Neuron (in vitro differentiated cells): ENCODE results near the gene SLC22A13.

ENCODE experiments used
- H2AFZ ChIP-seq: one replicate; pipeline ENCODE4 v1.6.1; 2013; ENCODE audit warnings: low read depth, mild to moderate bottlenecking, inconsistent platforms, low read length, moderate library complexity
- H3K27me3 ChIP-seq: one replicate; pipeline ENCODE4 v1.6.1; 2013; ENCODE audit warnings: low read length; ENCODE audit not compliant: insufficient read depth
- H3K36me3 ChIP-seq: one replicate; pipeline ENCODE4 v1.6.1; 2013; ENCODE audit warnings: low read length; ENCODE audit not compliant: insufficient read depth
- H3K4me1 ChIP-seq: one replicate; pipeline ENCODE4 v1.6.1; 2013; ENCODE audit warnings: low read length; ENCODE audit not compliant: insufficient read depth
- H3K4me3 ChIP-seq: 2 replicates; pipeline ENCODE4 v1.5.1; 2013; ENCODE audit warnings: mild to moderate bottlenecking, low read length, moderate library complexity
- H3K9me3 ChIP-seq: one replicate; pipeline ENCODE4 v1.6.1; 2013; ENCODE audit warnings: low read length

The SLC22A13 gene

DNA sequence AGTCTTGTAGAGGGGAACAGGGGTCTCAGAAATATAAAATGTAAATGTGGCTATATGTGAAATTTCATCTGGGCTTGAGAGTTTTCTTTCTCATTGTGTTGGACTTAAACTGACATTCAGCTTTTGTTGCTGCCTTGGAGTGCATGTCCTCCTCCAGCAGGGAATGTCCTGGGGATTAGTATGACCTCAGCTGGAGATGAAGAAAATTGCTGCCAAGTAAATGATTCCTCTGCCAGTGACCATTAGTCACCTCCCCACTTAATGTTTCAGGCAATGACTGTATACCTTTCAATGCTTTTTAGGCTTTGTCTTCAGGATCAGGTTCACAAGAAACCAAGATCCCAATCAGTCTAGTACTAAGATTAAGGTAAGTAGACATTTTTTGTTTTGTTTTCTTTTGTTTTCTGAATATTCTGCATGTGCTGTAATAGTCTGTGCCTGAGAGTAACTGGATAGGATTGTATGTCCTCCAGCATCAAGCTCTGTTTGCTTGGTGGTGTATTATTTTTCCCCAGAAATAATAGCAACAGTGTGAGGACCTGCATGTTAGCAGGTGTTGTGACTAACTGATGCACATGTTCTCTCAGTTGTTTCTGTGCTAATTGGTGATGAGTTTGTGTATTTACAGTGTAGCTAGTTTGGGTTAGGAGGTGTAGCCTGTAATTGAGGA is 18.1 kb upstream of the SLC22A13 start:
- no peaks in the 10 kb centered on the region for H3K9me3 ChIP-seq
- no peak overlapping the region for H2AFZ ChIP-seq
- H3K36me3 ChIP-seq, result peaks cover 56% of the 10 kb centered on the region
- H3K4me1 ChIP-seq, result peaks cover 19% of the 10 kb centered on the region
- no peaks in the 10 kb centered on the region for H3K27me3 ChIP-seq
- no peak overlapping the region for H3K4me3 ChIP-seq

DNA sequence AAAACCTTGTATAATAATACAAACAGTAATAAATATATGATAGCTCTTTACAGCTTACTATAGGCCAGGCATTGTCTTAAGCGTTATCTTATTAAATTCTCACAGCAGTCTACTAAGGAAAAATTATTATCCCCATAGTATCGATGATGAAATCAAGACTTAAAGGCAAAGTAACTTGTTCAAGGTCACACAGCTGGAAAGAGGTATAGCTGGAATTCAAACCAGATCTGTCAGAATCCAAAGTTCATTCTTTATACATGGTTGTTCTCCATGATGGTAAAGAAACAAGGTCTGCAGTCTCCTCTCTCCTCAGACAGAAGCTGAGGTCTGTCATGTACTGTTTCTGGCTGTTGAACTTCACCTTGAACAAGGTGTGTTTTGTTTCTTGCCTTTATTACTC is 15.4 kb upstream of the SLC22A13 start:
- Histone ChIP-seq H2AFZ (no peak overlapping the region), H3K27me3 (no peaks in the 10 kb centered on the region), H3K4me3 (no peak overlapping the region), H3K4me1 (peaks cover 22% of the 10 kb centered on the region), H3K36me3 (peaks cover 71% of the 10 kb centered on the region), H3K9me3 (peaks cover 2% of the 10 kb centered on the region)

- Histone ChIP-seq H3K36me3 (peaks cover 66% of the 10 kb centered on the region), H3K4me1 (peaks cover 22% of the 10 kb centered on the region), H3K9me3 (peaks cover 2% of the 10 kb centered on the region), H3K4me3 (no peak overlapping the region), H2AFZ (no peak overlapping the region), H3K27me3 (no peaks in the 10 kb centered on the region)
These were observed 14.4 kb upstream of the SLC22A13 start for GRCh38 chr3:38251197-38251596.

- Histone ChIP-seq H2AFZ (no peak overlapping the region), H3K36me3 (peaks cover 49% of the 10 kb centered on the region), H3K9me3 (peaks cover 2% of the 10 kb centered on the region), H3K27me3 (no peaks in the 10 kb centered on the region), H3K4me1 (peaks cover 25% of the 10 kb centered on the region), H3K4me3 (no peak overlapping the region)
These were observed 11.9 kb upstream of the SLC22A13 start for GRCh38 chr3:38253704-38254103.

DNA sequence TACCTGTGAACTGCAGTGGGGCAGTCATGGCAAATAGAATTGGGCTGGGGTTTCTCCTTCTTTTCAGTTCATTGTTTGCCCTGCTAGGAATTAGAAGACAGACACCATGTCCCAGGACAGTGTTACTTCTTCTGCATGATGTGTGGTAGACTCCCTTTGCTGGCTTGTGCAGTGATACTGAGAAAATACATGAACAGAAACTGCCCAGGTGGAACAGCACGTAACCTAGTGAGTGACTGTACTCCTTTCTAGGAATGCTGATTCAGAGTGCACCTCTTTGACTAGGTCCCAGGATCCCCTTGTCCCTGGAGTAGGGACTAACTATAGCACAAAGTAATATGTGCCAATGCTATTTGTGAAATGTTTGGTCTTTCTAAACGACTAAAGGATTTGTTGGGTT is 10.7 kb upstream of the SLC22A13 start:
- H3K27me3 ChIP-seq, result no peaks in the 10 kb centered on the region
- H3K36me3 ChIP-seq, result peaks cover 37% of the 10 kb centered on the region
- peaks cover 2% of the 10 kb centered on the region for H3K9me3 ChIP-seq
- H3K4me1 ChIP-seq, result peaks cover 25% of the 10 kb centered on the region
- H3K4me3 ChIP-seq, result no peak overlapping the region
- H2AFZ ChIP-seq, result no peak overlapping the region

DNA sequence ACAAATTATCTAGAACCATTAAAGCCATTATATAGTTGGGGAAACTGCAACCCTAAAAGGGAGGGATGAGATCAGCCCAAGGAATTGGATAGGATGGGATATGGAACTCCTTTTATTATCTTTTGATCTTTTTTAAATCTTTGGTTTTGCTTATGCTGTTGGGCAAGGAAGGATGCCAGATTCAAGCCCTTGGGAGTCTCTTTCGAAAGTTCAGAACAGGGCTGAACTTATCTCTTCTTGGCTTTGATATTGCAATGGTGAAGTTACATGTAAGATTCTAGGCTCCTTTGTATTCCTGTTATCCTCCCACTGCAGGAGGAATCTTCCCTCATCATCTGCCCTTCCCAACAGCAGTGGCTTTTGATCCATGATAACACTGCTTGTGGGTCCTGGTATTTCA is 10.0 kb upstream of the SLC22A13 start:
- Histone ChIP-seq H3K4me3 (no peak overlapping the region), H3K4me1 (peaks cover 25% of the 10 kb centered on the region), H3K27me3 (no peaks in the 10 kb centered on the region), H3K36me3 (peaks cover 30% of the 10 kb centered on the region), H3K9me3 (peaks cover 2% of the 10 kb centered on the region), H2AFZ (no peak overlapping the region)

GRCh38 chr3:38257583-38257982 is 8.0 kb upstream of the SLC22A13 start:
- peaks cover 10% of the 10 kb centered on the region for H3K4me1 ChIP-seq
- H3K4me3 ChIP-seq, result no peak overlapping the region
- peaks cover 5% of the 10 kb centered on the region for H3K9me3 ChIP-seq
- peaks cover 23% of the 10 kb centered on the region for H3K36me3 ChIP-seq
- no peaks in the 10 kb centered on the region for H3K27me3 ChIP-seq
- no peak overlapping the region for H2AFZ ChIP-seq

- Histone ChIP-seq H3K9me3 (peaks cover 3% of the 10 kb centered on the region), H3K36me3 (no peaks in the 10 kb centered on the region), H3K27me3 (no peaks in the 10 kb centered on the region), H2AFZ (no peak overlapping the region), H3K4me1 (peaks cover 20% of the 10 kb centered on the region), H3K4me3 (no peak overlapping the region)
These were observed 5.1 kb upstream of the SLC22A13 start for GRCh38 chr3:38260474-38260873.

- H3K4me3 ChIP-seq, result no peak overlapping the region
- no peaks in the 10 kb centered on the region for H3K36me3 ChIP-seq
- peaks cover 12% of the 10 kb centered on the region for H3K4me1 ChIP-seq
These were observed 1.2 kb upstream of the SLC22A13 start for GRCh38 chr3:38264353-38264771.

DNA sequence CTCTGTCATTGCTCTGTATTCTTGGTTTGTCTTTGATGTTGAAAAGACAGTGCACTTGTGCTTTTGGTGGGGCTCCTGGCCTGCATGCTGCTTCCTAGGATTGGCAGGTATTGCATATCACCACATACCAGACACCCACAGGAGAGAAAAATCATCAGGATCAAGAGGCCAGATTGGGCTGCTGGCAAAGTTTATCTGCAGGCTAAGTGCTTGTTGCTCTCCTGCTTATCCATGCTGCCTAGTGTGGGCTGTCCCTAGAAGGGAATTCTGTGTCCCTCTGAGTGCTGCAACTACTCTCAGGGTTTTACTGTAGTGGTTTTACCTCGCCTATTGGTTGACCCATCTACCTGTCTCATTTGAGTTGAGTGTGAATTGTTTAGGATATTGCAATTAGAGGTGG is 833 bp upstream of the SLC22A13 start:
- H3K9me3 ChIP-seq, result peaks cover 3% of the 10 kb centered on the region
- H3K4me3 ChIP-seq, result no peak overlapping the region
- H2AFZ ChIP-seq, result no peak overlapping the region
- H3K4me1 ChIP-seq, result peaks cover 12% of the 10 kb centered on the region
- no peaks in the 10 kb centered on the region for H3K27me3 ChIP-seq
- H3K36me3 ChIP-seq, result no peaks in the 10 kb centered on the region

More at GRCh38 chr3:38264353-38264771, 1.2 kb upstream of the SLC22A13 start:
- Histone ChIP-seq H3K27me3 (no peaks in the 10 kb centered on the region), H2AFZ (no peak overlapping the region), H3K9me3 (peaks cover 3% of the 10 kb centered on the region)

DNA sequence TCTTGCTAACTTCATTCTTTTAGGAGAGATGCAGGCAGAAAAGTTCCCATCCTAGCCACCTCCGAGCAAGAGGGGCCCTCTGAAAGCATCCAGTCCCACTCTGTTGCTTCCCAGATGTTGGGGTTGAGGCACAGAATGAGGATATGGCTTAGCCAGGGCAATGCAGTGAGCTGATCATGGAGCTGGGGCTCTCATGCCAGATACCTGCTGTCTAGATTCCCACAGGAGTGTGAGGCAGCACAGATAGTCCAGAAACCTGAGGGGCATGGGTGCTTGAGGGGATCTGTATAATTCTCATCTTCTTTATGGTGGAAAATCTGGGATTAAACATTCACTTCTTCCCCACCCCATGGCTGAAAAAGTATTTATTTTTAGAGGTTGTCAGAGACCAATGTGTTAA is 1.2 kb downstream of the SLC22A13 start:
- Histone ChIP-seq H3K4me1 (peaks cover 12% of the 10 kb centered on the region), H3K9me3 (peaks cover 2% of the 10 kb centered on the region), H3K4me3 (no peak overlapping the region), H3K36me3 (no peaks in the 10 kb centered on the region), H3K27me3 (no peaks in the 10 kb centered on the region), H2AFZ (no peak overlapping the region)

DNA sequence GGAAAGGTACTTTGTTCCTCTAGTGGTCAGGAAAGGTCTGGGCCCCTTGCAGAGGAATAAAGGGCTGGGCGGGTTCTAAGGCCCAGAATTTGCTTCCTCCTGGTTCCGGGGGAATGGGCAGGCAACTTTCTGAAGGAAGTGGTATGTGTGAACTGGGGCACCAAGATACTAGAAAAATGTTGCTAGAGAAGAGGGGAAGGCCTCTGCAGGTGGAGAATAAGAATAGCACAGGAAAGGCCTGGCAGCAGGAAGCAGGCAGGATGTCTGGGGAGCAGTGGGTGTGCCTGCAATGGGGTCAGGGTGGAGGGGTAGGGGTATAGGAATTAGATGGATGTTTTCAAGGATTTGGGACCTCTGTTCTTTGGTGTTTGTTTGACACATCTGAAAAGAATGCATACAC is 2.0 kb downstream of the SLC22A13 start:
- H3K36me3 ChIP-seq, result no peaks in the 10 kb centered on the region
- no peaks in the 10 kb centered on the region for H3K9me3 ChIP-seq
- no peaks in the 10 kb centered on the region for H3K27me3 ChIP-seq
- no peak overlapping the region for H2AFZ ChIP-seq
- no peak overlapping the region for H3K4me3 ChIP-seq
- peaks cover 20% of the 10 kb centered on the region for H3K4me1 ChIP-seq

DNA sequence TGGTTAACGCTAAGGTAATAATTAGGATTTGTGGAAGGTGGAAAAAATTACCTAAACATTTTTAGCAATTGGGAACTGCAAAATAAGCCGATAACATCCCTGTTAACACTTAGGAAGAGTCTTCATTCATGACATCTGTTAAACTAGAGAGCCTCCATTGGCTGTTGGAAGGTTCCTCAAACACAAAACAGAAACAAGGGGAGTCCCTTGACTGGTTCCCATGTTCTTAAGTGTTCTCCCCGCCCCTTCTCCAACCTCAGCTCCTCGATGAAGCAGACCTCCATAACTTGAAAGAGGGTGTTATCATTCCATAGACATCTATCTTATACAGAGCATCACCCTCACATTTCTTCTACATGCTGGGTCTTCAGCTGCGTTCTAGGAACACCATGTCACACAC is 2.5 kb downstream of the SLC22A13 start:
- no peaks in the 10 kb centered on the region for H3K27me3 ChIP-seq
- no peaks in the 10 kb centered on the region for H3K36me3 ChIP-seq
- no peak overlapping the region for H3K4me3 ChIP-seq
- peaks cover 20% of the 10 kb centered on the region for H3K4me1 ChIP-seq
- H3K9me3 ChIP-seq, result no peaks in the 10 kb centered on the region
- H2AFZ ChIP-seq, result no peak overlapping the region

GRCh38 chr3:38268522-38268921 is 2.9 kb downstream of the SLC22A13 start:
- H3K27me3 ChIP-seq, result no peaks in the 10 kb centered on the region
- no peak overlapping the region for H3K4me3 ChIP-seq
- H3K36me3 ChIP-seq, result no peaks in the 10 kb centered on the region
- H2AFZ ChIP-seq, result no peak overlapping the region
- H3K4me1 ChIP-seq, result peaks cover 18% of the 10 kb centered on the region
- H3K9me3 ChIP-seq, result no peaks in the 10 kb centered on the region
